Daoy (cell line): Measurements from ENCODE around the gene GTSF1L. TPM values are rescaled to one million over a fixed set of nuclear protein-coding genes. Genes with fewer than 3 reads are reported as not detected.
A peak's percentile ranks its signal among the peaks of the same experiment; 100 is the strongest.

ENCODE experiments used
- DNase-seq: peaks from one replicate; pipeline ENCODE4 v3.0.0-alpha.2; 2015; ENCODE audit warnings: low read depth
- total RNA-seq: library from RNA; depleted of rRNA; stranded (reverse); fragments of >200 nt; shearing (Covaris generic); gene quantifications from 2 replicates; pipeline ENCODE4 v1.2.3, GENCODE V29; 2014

The GTSF1L gene
- total RNA-seq, 1 experiment from 2014 or later = not detected

DNA sequence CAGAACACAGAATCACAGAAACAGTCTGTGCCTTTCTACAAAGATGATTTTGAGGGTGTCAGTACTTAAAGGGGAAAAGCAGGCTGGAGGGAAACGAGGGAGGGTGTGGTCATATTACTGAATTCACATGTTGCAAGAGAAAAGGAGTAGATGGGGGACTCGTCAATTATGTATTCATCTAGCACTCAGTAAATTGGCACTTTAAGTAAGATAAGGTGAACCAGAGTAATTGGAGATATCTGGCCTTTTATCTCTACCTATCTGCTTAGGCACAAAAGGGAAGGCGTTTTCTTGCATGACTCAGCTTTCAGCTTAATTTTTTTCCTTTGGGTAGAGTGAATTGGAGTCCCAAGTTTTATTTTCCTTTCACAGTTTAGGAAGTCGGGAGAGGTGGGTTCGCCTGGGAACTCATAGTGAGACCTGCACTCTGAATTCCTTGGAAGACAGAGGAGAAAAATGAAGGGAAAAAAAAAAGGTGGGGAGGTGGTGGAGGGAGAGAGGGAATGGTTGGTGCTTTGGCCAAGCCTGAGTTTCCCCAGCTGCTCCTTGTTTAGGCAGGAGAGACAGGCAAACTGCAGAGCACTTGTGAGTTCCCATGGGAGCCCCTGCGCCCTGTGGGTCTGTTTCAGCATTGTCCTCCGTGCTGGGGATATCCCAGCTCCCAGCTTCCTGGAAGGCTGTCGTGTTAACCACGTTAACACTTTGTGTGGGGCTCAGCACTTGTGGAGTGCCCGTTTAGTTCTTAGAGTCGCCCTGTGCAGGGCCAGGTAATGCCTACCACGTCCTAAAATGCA lies 19.7 kb upstream of the GTSF1L start:
- no peak for DNase-seq

DNA sequence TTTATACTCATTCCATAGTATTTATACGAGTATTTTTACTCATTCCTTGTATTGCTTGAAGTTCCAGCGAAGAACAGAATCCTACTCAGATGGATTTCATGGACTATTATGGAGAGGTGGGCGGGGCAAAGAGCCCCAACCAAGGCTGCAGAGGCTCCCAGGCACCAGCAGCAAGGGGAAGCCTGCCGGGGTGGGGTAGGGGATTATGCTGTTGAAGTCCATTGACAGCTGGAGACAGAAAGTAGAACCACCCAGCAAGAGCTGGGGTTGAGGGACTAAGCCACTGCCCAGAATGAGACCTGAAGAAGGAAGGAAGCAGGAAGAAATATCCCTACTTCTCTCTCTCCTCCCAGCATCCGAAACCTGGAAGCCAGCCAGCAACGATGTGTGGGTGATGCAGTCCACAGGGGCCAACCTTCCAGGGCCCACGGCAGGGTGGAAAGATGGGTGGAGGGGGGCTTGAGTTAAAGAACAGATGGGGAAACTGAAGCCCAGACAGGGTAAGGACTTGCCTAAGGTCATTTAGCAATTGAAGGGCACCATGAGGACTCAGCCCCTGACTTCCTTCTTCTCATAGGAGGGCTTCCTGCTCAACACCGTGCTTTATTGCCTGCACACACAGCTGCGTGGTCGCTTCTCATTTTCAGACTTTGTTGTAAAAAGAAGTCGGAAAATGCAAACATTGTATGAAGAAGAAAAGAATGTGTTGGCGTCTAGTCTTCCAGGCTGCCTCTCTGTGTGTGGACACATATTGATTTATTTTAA lies 18.3 kb upstream of the GTSF1L start:
- no peak for DNase-seq

DNA sequence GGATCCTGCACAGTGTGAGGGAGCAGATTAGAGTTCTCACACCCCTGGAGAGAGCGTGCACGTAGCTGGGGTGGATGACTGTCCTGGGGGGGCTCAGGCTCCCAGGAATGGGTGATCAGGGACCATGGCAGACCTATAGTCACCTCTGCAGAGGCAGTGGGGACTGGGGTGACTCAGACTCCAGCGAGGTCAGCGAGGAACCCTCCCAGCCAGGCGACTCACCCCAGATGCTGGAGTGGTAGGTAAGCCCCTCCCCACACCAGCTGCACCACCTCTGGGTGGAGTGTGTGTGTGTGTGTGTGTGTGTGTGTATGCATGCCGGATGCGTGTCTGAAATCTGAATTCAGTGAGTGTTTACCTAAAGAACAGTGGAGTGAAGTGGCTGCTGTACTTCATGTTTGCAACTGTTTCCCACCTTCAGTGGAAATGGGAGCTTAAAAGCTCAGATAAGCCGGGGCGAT lies 17.4 kb upstream of the GTSF1L start:
- DNase-seq = peak; percentile 45

DNA sequence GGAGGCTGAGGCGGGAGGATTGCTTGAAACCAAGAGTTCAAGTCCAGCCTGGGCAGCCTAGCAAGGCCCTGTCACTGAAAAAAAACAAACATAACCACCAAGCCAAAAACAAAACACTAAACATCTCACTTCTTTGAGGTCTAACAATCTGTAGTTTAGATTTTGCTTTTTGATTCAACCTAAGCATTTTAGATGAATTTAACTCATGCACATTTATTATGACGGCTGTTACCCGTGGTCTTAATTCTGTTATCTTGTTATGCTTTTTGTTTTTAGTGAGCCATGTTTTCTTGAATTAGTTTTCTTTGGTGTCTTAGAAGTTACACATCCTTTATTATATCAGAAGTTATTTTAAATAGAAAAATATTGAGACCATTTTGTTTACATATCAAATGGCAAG lies 13.8 kb upstream of the GTSF1L start:
- DNase-seq = no peak

DNA sequence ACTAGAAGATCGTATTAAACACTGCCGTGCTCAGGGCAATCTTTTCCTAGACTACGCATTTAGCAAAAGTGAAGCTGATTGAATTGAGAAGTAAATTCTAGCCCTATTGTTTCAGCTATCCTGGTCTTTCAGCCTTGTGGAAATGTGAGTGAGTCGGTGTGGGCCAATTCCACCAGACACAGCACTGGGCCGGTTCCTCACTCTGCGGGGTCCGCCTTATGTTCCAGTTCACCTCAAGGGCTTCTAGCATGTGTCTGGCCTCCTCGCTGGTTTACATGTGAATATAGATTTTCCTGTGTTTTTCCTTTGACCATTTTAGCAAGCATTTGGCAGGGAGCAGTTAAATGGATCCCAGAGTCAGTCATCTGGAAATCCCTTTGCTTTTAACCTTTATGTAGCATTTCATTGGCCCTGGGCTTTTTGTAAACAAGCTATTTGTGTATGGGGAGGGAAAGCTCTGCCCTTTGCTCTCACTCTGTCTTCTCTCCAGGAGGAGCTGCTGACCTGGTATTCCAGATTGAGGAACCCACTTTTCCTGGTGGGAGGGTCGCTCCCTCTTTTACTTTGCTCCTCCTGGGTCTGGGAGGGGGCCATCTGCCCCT lies 12.4 kb upstream of the GTSF1L start:
- no peak for DNase-seq

DNA sequence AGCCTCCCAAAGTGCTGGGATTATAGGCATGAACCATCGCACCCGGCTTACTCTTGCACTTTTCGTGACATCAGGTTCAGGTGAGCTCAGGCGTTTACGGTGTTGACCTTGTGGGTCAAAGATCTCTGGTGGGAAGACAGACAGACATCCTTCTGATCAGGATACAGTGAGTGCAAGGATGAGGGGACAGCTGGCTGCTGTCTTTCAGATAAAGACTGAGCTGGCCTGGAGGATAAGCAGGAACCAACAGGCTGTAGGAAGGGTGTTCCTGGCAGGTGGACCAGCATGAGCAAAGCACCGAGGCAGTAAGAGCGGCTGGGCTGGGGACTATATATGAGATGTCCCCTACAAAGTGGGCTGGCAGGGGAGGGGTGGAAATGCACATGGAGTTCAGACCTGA lies 11.1 kb upstream of the GTSF1L start:
- DNase-seq = no peak

DNA sequence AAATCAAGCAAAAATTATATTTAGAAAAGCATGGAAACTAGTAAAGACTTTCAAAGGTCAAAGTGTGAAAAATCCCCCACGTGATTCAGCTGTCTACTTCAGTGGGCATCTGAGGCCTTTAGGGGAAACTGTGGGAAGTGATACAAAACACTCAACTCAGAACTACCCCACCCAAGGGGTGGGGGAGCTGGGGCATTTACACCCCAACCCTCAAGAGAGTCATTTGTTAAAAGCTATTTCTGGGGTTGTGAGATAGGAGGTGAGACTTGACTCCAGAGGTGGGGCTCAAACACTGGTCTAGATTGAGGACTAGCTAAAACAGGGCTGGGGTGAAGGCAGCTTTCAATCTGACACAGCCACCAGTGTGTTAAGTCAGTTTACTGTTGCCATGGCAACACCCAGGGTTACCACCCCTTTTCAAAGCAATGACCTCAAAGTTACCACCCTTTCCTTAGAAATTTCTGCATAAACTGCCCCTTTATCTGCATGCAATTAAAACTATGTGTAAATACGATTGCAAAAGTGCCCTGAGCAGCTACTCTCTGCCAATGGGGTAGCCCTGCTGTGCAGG lies 9.9 kb upstream of the GTSF1L start:
- no peak for DNase-seq

DNA sequence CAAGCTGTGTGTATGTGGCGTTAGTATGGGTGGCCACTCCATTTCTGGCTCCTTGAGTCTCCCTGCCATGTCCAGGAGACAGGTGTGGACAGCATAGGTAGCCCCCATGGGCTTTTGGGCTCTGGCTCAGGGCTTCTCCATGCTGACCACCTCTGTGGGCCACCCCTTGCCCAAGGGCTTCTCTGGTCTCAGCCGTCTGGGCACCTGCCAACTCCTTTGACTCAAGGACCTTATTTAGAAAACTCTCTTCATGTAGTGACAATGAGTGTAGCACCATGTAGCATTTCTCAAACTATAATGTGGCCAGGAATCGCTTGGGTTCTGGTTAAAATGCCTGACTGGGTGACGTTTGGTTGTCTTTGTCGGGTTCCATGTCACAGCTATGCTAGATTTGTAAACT lies 5.1 kb upstream of the GTSF1L start:
- DNase-seq = no peak

DNA sequence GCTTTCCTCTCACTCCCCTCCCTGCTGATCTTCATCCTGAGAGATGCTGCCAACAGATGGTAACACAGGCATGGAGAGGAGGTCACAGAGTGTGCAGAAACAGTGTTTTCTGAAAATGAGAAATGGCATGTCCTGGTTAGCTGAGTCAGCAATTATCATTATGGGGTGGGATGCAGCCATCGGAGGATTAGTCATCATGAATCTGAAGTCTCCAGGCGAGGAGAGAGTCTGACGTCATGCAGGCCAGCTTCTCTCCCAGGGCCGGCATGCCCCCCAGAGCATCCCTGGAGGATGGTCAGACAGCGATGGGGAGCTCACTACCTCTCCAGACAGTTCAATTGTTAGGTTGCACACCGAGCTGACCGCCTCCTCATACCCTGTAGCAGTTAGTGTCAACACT lies 4.7 kb upstream of the GTSF1L start:
- DNase-seq = peak; percentile 65

DNA sequence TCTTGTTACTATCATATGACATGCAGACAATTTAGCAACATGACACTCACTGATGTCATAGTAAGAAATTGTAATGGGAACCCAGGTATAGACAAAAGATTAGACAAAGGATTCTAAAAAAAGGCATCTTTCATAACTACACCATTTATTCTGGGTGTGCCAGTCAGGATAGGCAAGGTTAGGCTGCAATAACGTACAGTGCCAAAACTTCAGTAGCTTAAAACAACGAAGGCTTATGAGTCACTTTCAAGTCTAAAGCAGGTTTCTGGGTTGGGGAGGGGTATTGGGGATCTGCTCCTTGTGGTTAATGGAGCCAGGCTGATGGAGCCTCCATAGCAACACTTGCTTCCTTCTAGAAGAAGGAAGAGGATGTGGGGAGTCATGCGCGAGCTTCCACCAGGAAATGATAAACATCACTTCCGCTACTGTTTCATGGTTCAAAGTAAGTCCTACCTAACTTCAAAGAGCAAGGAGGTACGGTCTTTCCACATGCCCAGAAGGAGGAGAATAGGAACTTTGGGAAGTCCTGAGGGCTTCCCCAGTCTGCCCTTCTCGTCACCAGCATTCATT lies 2.0 kb upstream of the GTSF1L start:
- DNase-seq = no peak

DNA sequence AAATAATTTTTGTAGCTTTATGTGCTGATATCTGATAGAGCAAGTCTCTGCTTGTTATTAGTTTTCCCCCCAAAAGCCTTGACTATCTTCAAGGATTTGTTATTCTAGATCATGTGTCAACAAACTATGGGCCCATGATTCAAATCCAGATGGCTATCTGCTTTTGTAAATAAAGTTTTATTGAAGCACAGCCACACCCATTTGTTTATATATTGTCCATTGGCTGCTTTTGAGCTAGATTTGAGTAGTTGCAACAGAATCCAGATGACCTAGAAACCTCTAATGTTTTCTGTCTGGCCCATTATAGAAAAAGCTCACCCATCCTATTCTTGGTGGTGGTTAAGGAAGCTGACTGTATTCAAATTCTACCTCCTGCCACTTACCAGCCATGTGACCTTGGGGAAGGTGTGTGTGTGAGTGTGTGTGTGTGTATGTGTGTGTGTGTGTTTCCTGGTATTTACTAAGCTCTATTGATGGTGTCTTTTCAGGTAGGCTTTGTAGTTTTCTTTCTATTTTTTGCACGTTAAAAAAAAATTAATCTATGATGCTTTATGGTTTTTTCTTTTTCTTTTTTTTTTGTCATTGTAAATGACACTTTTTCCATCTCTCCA lies 1.3 kb upstream of the GTSF1L start:
- DNase-seq = no peak

DNA sequence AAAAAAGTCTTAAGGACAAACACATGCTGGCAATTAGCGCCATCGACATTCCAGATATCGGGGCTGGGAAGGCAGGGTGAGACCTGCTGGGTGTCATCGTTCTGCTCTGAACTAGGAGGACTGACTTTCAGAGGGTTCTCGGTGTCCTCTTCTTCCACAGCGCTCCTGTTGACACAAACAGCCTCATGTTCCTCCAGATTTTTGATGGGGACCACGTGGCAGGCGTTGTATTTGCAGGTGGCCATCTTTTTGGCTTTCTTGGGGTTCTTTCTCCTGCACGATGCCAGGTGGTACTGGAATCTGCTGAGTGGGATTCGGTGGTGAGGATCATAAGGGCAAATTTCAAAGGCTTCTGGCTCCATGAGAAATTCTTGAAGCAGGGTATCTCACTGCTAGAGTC lies 469 bp downstream of the GTSF1L start:
- no peak for DNase-seq

DNA sequence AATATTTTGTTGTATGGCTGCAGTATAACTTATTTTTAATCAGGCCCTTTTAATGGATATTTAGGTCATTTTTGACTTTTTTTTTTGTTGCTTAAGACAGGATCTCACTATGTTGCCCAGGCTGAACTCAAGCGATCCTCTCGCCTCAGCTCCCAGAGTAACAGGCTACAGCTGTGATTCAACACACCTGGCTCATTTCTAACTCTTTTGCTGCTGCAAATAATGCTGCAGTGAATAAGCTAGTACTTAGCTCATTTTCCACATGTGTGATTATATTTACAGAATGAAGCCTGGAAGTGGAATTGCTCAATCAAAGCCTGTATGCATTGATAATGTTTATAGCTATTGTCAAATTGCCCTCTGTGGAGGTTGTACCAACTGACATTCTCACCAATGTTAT lies 1.1 kb downstream of the GTSF1L start:
- no peak for DNase-seq

DNA sequence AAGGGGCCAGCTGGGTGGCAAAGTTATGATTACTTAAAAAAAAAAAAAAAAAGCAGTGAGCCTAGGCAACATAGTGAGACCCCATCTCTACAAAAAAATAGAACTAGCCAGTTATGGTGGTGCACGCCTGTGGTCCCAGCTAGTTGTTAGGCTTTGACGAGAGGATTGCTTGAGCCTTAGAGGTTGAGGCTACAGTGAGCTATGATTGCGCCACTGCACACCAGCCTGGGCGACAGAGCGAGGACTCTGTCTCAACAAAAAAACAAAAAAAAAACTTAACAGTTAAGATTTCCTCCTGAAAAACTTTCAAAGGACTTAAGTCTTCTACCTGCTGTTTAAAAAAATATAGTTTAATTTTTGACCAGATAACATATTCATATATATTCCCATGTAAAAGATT lies 2.4 kb downstream of the GTSF1L start:
- DNase-seq = no peak

DNA sequence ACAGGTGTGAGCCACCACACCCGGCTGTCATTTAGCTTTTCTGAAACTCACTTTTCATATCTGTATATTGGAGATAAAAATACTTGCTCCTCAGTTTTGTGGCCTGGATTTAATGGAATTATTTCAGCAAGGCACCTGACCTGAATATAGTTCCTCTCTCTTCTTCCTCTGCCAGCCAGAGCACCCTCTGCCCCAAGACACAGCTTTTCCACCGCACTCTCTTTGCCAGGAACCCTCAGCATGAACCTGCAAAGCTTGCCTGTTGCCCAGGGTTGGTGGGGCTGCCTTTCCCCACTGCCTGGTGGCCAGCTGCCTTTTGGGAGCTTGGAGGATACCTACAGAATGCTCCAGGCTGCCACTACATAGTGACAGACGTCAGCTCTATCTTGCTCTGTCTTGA lies 3.1 kb downstream of the GTSF1L start:
- no peak for DNase-seq

DNA sequence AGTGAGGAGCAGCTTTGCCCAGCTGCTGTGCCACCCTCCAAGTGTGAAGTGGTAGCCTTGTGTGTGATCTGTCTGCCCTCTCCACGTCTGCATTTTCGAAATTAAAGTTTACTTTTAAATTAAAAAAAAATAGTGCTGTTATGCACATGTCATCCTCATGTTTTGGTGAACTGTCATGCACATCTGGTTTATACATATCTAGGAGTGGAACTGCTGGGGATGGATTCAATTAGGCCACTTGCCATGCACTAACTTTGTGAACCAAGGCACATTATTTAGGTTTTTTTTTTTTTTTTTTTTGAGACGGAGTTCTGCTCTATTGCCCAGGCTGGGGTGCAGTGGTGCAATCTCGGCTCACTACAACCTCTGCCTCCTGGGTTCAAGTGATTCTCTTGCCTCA lies 3.6 kb downstream of the GTSF1L start:
- DNase-seq = no peak

DNA sequence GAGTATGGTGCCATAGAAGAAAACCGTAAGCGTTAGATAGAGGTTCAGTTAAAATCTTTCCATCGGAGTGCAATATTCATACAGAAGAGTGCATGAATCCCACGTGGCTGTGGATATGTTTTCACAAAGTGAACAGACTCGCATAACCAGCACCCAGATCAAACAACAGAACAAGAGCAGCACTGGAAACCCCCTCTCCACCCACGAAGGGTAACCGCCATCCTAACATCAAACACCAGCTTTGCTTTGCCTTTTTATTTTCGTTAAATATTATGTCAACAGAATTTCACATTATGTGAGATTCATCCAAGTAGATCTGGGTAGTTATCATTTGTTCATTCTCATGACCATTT lies 4.7 kb downstream of the GTSF1L start:
- no peak for DNase-seq

DNA sequence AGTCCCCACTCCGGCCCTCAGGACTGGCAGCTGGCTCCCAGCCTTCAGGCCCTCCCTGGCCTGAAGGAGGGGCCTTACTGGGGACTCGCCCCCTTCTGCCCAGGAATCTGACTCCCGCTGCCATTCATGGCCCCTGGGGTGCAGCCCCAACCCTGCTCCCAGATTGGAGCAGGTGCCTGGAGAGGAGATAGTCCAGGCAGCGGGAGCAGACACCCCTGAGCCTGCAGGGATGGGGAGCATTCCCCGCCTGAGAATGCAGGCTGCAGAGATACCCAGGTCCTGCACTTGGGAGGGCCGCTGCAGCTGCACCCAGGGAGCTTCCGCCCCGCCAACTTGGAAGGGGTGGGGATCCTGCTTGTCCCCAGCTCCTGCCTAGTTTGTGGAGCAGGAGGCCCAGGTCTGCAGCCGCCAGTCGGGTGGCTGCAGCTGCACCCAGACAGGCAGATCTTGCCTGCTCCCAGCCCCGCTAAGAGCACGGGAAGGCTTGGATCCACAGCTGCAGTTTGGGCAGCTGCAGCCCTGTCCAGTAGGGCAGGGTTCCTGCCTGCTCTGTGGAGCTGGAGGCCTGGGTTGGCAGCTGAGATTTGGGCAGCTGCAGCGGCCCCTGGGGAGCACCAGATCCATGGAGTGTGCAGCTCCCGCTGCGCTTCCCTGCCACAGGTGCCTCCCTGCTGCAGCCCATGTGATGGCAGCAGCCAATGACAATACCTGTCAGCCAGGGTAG lies 5.2 kb downstream of the GTSF1L start:
- no peak for DNase-seq

DNA sequence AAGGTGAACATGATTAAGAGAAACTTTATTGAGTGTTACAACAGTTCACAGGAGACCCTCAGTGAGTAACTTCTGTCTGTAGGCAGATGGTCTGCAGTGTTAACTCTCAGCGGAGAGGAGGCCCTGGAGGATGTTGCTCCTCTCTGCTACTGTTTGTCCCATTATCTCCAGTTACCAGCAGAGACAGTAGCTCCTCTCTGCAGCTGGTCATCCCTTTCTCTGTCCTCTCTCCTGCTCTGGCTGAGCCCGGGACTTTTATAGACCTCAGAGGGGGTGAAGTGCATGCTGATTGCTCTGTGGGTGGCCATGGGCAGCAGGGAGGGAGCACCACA lies 5.7 kb downstream of the GTSF1L start:
- DNase-seq = no peak

DNA sequence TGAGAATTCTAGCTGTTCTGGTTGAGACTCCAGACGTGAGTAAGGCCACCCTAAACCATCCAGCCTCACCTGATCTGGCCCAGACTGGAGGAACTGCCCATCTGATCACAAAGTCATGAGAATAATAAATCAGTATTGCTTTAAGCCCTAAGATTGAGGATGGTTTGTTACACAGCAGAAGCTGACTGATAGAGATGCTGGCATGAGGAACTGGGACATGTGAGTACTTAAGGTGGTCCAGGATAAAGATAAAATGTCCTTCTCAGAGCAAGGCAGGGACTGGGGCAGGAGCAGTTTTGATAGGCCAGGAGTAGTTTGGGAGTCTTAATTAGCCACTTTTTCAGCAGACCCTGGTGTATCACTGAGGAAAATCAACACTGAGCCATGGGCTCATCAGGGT lies 6.8 kb downstream of the GTSF1L start:
- no peak for DNase-seq

DNA sequence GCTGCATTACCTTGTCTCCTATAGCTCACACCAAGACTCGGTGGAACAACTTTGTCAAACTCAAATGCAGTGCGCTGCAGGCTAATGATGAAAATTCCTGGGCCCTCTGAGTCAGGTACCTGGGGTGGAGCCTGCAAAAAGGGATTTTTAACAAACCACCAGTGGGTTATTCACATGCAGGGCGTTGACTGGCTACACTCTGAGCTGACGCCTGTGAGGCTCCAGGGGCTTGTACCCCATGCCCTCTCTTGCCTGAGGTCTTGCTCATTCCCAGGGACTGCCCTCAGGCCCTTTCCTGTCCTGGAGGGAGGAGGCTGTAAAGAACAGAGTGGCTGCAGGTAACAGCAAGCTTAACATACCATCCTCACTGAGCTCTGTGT lies 9.2 kb downstream of the GTSF1L start:
- no peak for DNase-seq
